ENCODE results near the gene PAPSS2. TPM values are rescaled to one million over a fixed set of nuclear protein-coding genes. Genes with fewer than 3 reads are reported as not detected.

PAPSS2 gene
- total and polyA plus RNA-seq, 2 donors (not counting 1 experiment from before 2014, with no cell fraction given) = 102 to 286 TPM

- no peaks in the 10 kb centered on the region for H3K27me3 ChIP-seq (ENCODE audit: control insufficient read depth, insufficient read depth, low read length)
- no peaks in the 10 kb centered on the region for H3K36me3 ChIP-seq (ENCODE audit: control insufficient read depth, insufficient read depth, low read length)
- no peak overlapping the region for H2AFZ ChIP-seq (ENCODE audit: low read length)
- DNase-seq (ENCODE audit: low read depth in 2 of 2) = no peak
- no peaks in the 10 kb centered on the region for H3K79me2 ChIP-seq (ENCODE audit: control insufficient read depth, insufficient read depth, low read length)
- H3K9me3 ChIP-seq (ENCODE audit: control insufficient read depth, insufficient read depth, low read depth, low read length) = no peaks in the 10 kb centered on the region
- no peak for TF ChIP-seq EZH2 (IDR thresholded peaks at IDR 0.05; ENCODE audit: low read length, missing control alignments)
- TF ChIP-seq, protein P1, sequence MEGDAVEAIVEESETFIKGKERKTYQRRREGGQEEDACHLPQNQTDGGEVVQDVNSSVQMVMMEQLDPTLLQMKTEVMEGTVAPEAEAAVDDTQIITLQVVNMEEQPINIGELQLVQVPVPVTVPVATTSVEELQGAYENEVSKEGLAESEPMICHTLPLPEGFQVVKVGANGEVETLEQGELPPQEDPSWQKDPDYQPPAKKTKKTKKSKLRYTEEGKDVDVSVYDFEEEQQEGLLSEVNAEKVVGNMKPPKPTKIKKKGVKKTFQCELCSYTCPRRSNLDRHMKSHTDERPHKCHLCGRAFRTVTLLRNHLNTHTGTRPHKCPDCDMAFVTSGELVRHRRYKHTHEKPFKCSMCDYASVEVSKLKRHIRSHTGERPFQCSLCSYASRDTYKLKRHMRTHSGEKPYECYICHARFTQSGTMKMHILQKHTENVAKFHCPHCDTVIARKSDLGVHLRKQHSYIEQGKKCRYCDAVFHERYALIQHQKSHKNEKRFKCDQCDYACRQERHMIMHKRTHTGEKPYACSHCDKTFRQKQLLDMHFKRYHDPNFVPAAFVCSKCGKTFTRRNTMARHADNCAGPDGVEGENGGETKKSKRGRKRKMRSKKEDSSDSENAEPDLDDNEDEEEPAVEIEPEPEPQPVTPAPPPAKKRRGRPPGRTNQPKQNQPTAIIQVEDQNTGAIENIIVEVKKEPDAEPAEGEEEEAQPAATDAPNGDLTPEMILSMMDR (conservative IDR thresholded peaks at IDR 0.05 in 1 of 2, IDR thresholded peaks at IDR 0.05 in 1 of 2; ENCODE audit: low read depth in 1 of 2, low read length in 2 of 2) = no peak
- H3K27ac ChIP-seq (ENCODE audit: insufficient read depth, low read length) = no peak overlapping the region
- no peak overlapping the region for H3K4me2 ChIP-seq (ENCODE audit: extremely low read depth, insufficient read depth, low read length)
- no peaks in the 10 kb centered on the region for H3K4me1 ChIP-seq (ENCODE audit: control insufficient read depth, extremely low read depth, insufficient read depth, low read length)
- no peak overlapping the region for H3K9ac ChIP-seq (ENCODE audit: insufficient read depth, low read length)
- no peak overlapping the region for H3K4me3 ChIP-seq (replicated peaks in 1 of 4; ENCODE audit: control extremely low read depth in 1 of 4, insufficient read depth in 1 of 4, low read depth in 3 of 4, low read length in 4 of 4)
- H4K20me1 ChIP-seq (ENCODE audit: control insufficient read depth, extremely low read depth, insufficient read depth, low read length) = no peaks in the 10 kb centered on the region
These were observed 123.0 kb downstream of the PAPSS2 start for GRCh38 chr10:87782721-87783120.

GRCh38 chr10:87786421-87786820 lies 126.7 kb downstream of the PAPSS2 start:
- Histone ChIP-seq H2AFZ (ENCODE audit: low read length) (no peak overlapping the region), H3K79me2 (ENCODE audit: control insufficient read depth, insufficient read depth, low read length) (no peaks in the 10 kb centered on the region), H3K4me3 (replicated peaks in 1 of 4; ENCODE audit: control extremely low read depth in 1 of 4, insufficient read depth in 1 of 4, low read depth in 3 of 4, low read length in 4 of 4) (no peak overlapping the region), H3K9me3 (ENCODE audit: control insufficient read depth, insufficient read depth, low read depth, low read length) (no peaks in the 10 kb centered on the region), H3K4me2 (ENCODE audit: extremely low read depth, insufficient read depth, low read length) (no peak overlapping the region), H3K27me3 (ENCODE audit: control insufficient read depth, insufficient read depth, low read length) (no peaks in the 10 kb centered on the region), H3K9ac (ENCODE audit: insufficient read depth, low read length) (no peak overlapping the region), H3K36me3 (ENCODE audit: control insufficient read depth, insufficient read depth, low read length) (no peaks in the 10 kb centered on the region), H4K20me1 (ENCODE audit: control insufficient read depth, extremely low read depth, insufficient read depth, low read length) (no peaks in the 10 kb centered on the region), H3K27ac (ENCODE audit: insufficient read depth, low read length) (no peak overlapping the region), H3K4me1 (ENCODE audit: control insufficient read depth, extremely low read depth, insufficient read depth, low read length) (no peaks in the 10 kb centered on the region)
- no peak for DNase-seq (ENCODE audit: low read depth in 2 of 2)
- no peak for TF ChIP-seq EZH2 (IDR thresholded peaks at IDR 0.05; ENCODE audit: low read length, missing control alignments)
- TF ChIP-seq, protein P1 (conservative IDR thresholded peaks at IDR 0.05 in 1 of 2, IDR thresholded peaks at IDR 0.05 in 1 of 2; ENCODE audit: low read depth in 1 of 2, low read length in 2 of 2) = no peak

- no peak overlapping the region for H3K4me2 ChIP-seq (ENCODE audit: extremely low read depth, insufficient read depth, low read length)
- no peaks in the 10 kb centered on the region for H3K27me3 ChIP-seq (ENCODE audit: control insufficient read depth, insufficient read depth, low read length)
- H3K4me3 ChIP-seq (replicated peaks in 1 of 4; ENCODE audit: control extremely low read depth in 1 of 4, insufficient read depth in 1 of 4, low read depth in 3 of 4, low read length in 4 of 4) = no peak overlapping the region
- no peaks in the 10 kb centered on the region for H4K20me1 ChIP-seq (ENCODE audit: control insufficient read depth, extremely low read depth, insufficient read depth, low read length)
- no peaks in the 10 kb centered on the region for H3K4me1 ChIP-seq (ENCODE audit: control insufficient read depth, extremely low read depth, insufficient read depth, low read length)
- H3K9me3 ChIP-seq (ENCODE audit: control insufficient read depth, insufficient read depth, low read depth, low read length) = no peaks in the 10 kb centered on the region
- DNase-seq (ENCODE audit: low read depth in 2 of 2) = no peak
- no peak overlapping the region for H2AFZ ChIP-seq (ENCODE audit: low read length)
- H3K36me3 ChIP-seq (ENCODE audit: control insufficient read depth, insufficient read depth, low read length) = peaks cover 3% of the 10 kb centered on the region
- TF ChIP-seq, protein P1 (conservative IDR thresholded peaks at IDR 0.05 in 1 of 2, IDR thresholded peaks at IDR 0.05 in 1 of 2; ENCODE audit: low read depth in 1 of 2, low read length in 2 of 2) = no peak
- no peak for TF ChIP-seq EZH2 (IDR thresholded peaks at IDR 0.05; ENCODE audit: low read length, missing control alignments)
- no peak overlapping the region for H3K9ac ChIP-seq (ENCODE audit: insufficient read depth, low read length)
- no peak overlapping the region for H3K27ac ChIP-seq (ENCODE audit: insufficient read depth, low read length)
- no peaks in the 10 kb centered on the region for H3K79me2 ChIP-seq (ENCODE audit: control insufficient read depth, insufficient read depth, low read length)
These were observed 130.5 kb downstream of the PAPSS2 start for GRCh38 chr10:87790185-87790584.
